ENCODE measurements around the gene MIER3.
"Not testable (repeated sequence)": the region's sequence is repeated elsewhere in the genome, so short reads cannot be mapped to it uniquely, and the experiment has no call there.

GRCh38 chr5:56979526-56979925, 27.6 kb upstream of the MIER3 start:
- TF ChIP-seq POLR2AphosphoS5 (IDR thresholded peaks at IDR 0.05; ENCODE audit: borderline replicate concordance, low read depth, low read length); EZH2 (IDR thresholded peaks at IDR 0.05): not testable (repeated sequence)

All from SK-N-MC (cell line).